ENCODE data around the gene DTNB.

DTNB gene

GRCh38 chr2:25430556-25430955 is 242.8 kb downstream of the DTNB start:
- H3K4me3 ChIP-seq (ENCODE audit: low read depth, low read length) = no peak overlapping the region
- CTCF ChIA-PET = interaction anchor here (1.3 kb wide), 1 partner anchor 15 kb away, joined by 3 read pairs; no protein-coding TSS in a partner anchor

GRCh38 chr2:25426326-25426725 is 247.1 kb downstream of the DTNB start:
- TF ChIP-seq CTCF (IDR thresholded peaks at IDR 0.05; ENCODE audit: insufficient read depth, low read length, missing control alignments) = no peak
- no peak overlapping the region for H3K4me3 ChIP-seq (ENCODE audit: low read depth, low read length)
- POLR2A ChIA-PET = interaction anchor here (0.5 kb wide), 1 partner anchor 77 kb away, joined by 5 read pairs; no protein-coding TSS in a partner anchor
- CTCF ChIA-PET = interaction anchor here (1.8 kb wide), 1 partner anchor 50 kb away, joined by 8 read pairs; no protein-coding TSS in a partner anchor
- no peak for DNase-seq (ENCODE audit: low read depth, low spot score)

More at GRCh38 chr2:25430556-25430955, 242.8 kb downstream of the DTNB start:
- POLR2A ChIA-PET = no interaction called here
- no peak for TF ChIP-seq CTCF (IDR thresholded peaks at IDR 0.05; ENCODE audit: insufficient read depth, low read length, missing control alignments)
- no peak for DNase-seq (ENCODE audit: low read depth, low spot score)

- ChIA-PET POLR2A (no interaction called here), CTCF (no interaction called here)
- no peak for TF ChIP-seq CTCF (IDR thresholded peaks at IDR 0.05; ENCODE audit: insufficient read depth, low read length, missing control alignments)
- H3K4me3 ChIP-seq (ENCODE audit: low read depth, low read length) = no peak overlapping the region
- no peak for DNase-seq (ENCODE audit: low read depth, low spot score)
These were observed 248.8 kb downstream of the DTNB start for GRCh38 chr2:25424426-25425028.

- DNase-seq (ENCODE audit: low read depth, low spot score) = no peak
- ChIA-PET CTCF (no interaction called here), POLR2A (no interaction called here)
- H3K4me3 ChIP-seq (ENCODE audit: low read depth, low read length) = no peak overlapping the region
- no peak for TF ChIP-seq CTCF (IDR thresholded peaks at IDR 0.05; ENCODE audit: insufficient read depth, low read length, missing control alignments)
These were observed 251.5 kb downstream of the DTNB start for GRCh38 chr2:25421820-25422411.

GRCh38 chr2:25421289-25421688 is 252.1 kb downstream of the DTNB start:
- no peak overlapping the region for H3K4me3 ChIP-seq (ENCODE audit: low read depth, low read length)
- no peak for DNase-seq (ENCODE audit: low read depth, low spot score)
- ChIA-PET POLR2A (no interaction called here), CTCF (no interaction called here)
- TF ChIP-seq CTCF (IDR thresholded peaks at IDR 0.05; ENCODE audit: insufficient read depth, low read length, missing control alignments) = no peak

GRCh38 chr2:25420820-25421237 is 252.5 kb downstream of the DTNB start:
- POLR2A ChIA-PET = no interaction called here
- DNase-seq (ENCODE audit: low read depth, low spot score) = no peak
- CTCF ChIA-PET = no interaction called here
- no peak overlapping the region for H3K4me3 ChIP-seq (ENCODE audit: low read depth, low read length)
- no peak for TF ChIP-seq CTCF (IDR thresholded peaks at IDR 0.05; ENCODE audit: insufficient read depth, low read length, missing control alignments)

Measured in AG04449 (cell line).